ENCODE data around the gene SCEL.

Gene SCEL

GRCh38 chr13:77548095-77548494 lies 12.6 kb downstream of the SCEL start:
- no peak overlapping the region for H3K27ac ChIP-seq
- no peak overlapping the region for H3K4me3 ChIP-seq

- Histone ChIP-seq H3K27ac (no peak overlapping the region), H3K4me3 (no peak overlapping the region)
These were observed 13.1 kb downstream of the SCEL start for GRCh38 chr13:77548594-77548993.

- Histone ChIP-seq H3K27ac (no peak overlapping the region), H3K4me3 (no peak overlapping the region)
These were observed 18.6 kb downstream of the SCEL start for GRCh38 chr13:77554069-77554468.

GRCh38 chr13:77555246-77555645 lies 19.7 kb downstream of the SCEL start:
- Histone ChIP-seq H3K4me3 (no peak overlapping the region), H3K27ac (peak overlapping the region in 1 of 21 experiments; percentile 40)

GRCh38 chr13:77558016-77558415 lies 22.5 kb downstream of the SCEL start:
- Histone ChIP-seq H3K4me3 (no peak overlapping the region), H3K27ac (peak overlapping the region in 2 of 21 experiments; percentile 11 to 41)

GRCh38 chr13:77563111-77563510 lies 27.6 kb downstream of the SCEL start:
- Histone ChIP-seq H3K27ac (no peak overlapping the region), H3K4me3 (no peak overlapping the region)

GRCh38 chr13:77565635-77566034 lies 30.1 kb downstream of the SCEL start:
- no peak overlapping the region for H3K4me3 ChIP-seq

GRCh38 chr13:77571956-77572355 lies 36.5 kb downstream of the SCEL start:
- H3K4me3 ChIP-seq = no peak overlapping the region
- H3K27ac ChIP-seq = no peak overlapping the region

More at GRCh38 chr13:77565635-77566034, 30.1 kb downstream of the SCEL start:
- H3K27ac ChIP-seq = no peak overlapping the region

GRCh38 chr13:77574096-77574495 lies 38.6 kb downstream of the SCEL start:
- Histone ChIP-seq H3K4me3 (no peak overlapping the region), H3K27ac (no peak overlapping the region)

- no peak overlapping the region for H3K27ac ChIP-seq
- H3K4me3 ChIP-seq = no peak overlapping the region
These were observed 44.5 kb downstream of the SCEL start for GRCh38 chr13:77579959-77580358.

- no peak overlapping the region for H3K27ac ChIP-seq
- H3K4me3 ChIP-seq = no peak overlapping the region
These were observed 45.2 kb downstream of the SCEL start for GRCh38 chr13:77580748-77581147.

GRCh38 chr13:77583581-77583980 lies 48.1 kb downstream of the SCEL start:
- Histone ChIP-seq H3K27ac (peak overlapping the region in 3 of 21 experiments; percentile 29 to 60 (median 36)), H3K4me3 (no peak overlapping the region)

GRCh38 chr13:77584106-77584505 lies 48.6 kb downstream of the SCEL start:
- H3K4me3 ChIP-seq = no peak overlapping the region
- H3K27ac ChIP-seq = peak overlapping the region in 3 of 21 experiments; percentile 29 to 60 (median 36)

- Histone ChIP-seq H3K4me3 (no peak overlapping the region), H3K27ac (no peak overlapping the region)
These were observed 59.8 kb downstream of the SCEL start for GRCh38 chr13:77595166-77595810.

GRCh38 chr13:77596777-77597176 lies 61.3 kb downstream of the SCEL start:
- H3K4me3 ChIP-seq = no peak overlapping the region
- H3K27ac ChIP-seq = no peak overlapping the region

- no peak overlapping the region for H3K27ac ChIP-seq
- H3K4me3 ChIP-seq = no peak overlapping the region
These were observed 63.8 kb downstream of the SCEL start for GRCh38 chr13:77599351-77599750.

- no peak overlapping the region for H3K4me3 ChIP-seq
- H3K27ac ChIP-seq = no peak overlapping the region
These were observed 65.2 kb downstream of the SCEL start for GRCh38 chr13:77600701-77601100.

- H3K4me3 ChIP-seq = no peak overlapping the region
These were observed 75.6 kb downstream of the SCEL start for GRCh38 chr13:77611068-77611467.

GRCh38 chr13:77616027-77616426 lies 80.5 kb downstream of the SCEL start:
- Histone ChIP-seq H3K27ac (no peak overlapping the region), H3K4me3 (no peak overlapping the region)

More at GRCh38 chr13:77611068-77611467, 75.6 kb downstream of the SCEL start:
- no peak overlapping the region for H3K27ac ChIP-seq

GRCh38 chr13:77619655-77620054 lies 84.1 kb downstream of the SCEL start:
- peak overlapping the region in 1 of 21 experiments; percentile 60 for H3K27ac ChIP-seq

GRCh38 chr13:77620138-77620537 lies 84.6 kb downstream of the SCEL start:
- Histone ChIP-seq H3K4me3 (no peak overlapping the region), H3K27ac (peak overlapping the region in 1 of 21 experiments; percentile 60)

More at GRCh38 chr13:77619655-77620054, 84.1 kb downstream of the SCEL start:
- no peak overlapping the region for H3K4me3 ChIP-seq

- Histone ChIP-seq H3K4me3 (no peak overlapping the region), H3K27ac (no peak overlapping the region)
These were observed 88.3 kb downstream of the SCEL start for GRCh38 chr13:77623806-77624205.
